Measurements from ENCODE around the gene MED6.

Gene MED6

GRCh38 chr14:70599345-70599744 lies 1.1 kb downstream of the MED6 start:
- no peak for DNase-seq (ENCODE audit: low read depth)

DNA sequence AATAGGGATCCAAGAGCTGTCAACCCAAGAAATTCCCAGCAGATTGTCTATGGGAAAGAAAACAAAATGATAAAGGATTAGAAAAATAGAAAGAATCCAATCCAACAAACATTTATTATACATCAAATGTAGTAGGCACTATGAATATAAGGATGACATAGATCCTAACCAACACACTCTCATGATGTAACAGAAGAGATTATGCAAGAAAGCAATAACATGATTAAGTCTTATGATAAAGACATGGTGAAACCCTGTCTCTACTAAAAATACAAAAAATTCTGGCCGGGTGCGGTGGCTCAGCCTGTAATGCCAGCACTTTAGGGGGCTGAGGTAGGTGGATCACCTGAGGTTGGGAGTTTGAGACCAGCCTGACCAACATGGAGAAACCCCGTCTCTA lies 2.7 kb downstream of the MED6 start:
- no peak for DNase-seq (ENCODE audit: low read depth)

DNA sequence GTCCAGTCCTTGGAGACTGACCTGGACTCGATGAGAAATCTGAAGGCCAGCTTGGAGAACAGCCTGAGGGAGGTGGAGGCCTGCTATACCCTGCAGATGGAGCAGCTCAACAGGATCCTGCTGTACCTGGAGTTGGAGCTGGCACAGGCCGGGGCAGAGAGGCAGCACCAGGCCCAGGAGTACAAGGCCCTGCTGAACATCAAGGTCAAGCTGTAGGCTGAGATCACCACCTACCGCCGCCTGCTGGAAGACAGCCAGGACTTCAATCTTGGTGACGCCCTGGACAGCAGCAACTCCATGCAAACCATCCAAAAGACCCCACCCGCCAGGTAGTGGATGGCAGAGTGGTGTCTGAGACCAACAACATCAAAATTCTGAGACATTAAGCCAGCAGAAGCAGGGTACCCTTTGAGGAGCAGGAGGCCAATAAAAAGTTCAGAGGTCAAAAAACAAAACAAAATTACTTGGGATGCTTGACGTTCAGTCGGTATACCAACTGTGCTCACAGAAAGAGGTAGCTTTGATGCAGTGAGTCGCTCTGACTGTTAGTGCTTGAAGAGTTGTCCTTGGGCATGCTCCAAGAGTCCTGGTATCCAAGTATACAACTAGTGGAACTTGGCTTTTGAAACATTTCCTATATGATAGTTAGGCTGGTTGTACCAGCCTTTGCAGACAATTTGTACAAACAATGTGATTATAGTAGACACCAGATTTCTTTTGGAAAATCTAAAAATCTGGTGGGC lies 4.8 kb downstream of the MED6 start:
- DNase-seq (ENCODE audit: low read depth), result no peak

DNA sequence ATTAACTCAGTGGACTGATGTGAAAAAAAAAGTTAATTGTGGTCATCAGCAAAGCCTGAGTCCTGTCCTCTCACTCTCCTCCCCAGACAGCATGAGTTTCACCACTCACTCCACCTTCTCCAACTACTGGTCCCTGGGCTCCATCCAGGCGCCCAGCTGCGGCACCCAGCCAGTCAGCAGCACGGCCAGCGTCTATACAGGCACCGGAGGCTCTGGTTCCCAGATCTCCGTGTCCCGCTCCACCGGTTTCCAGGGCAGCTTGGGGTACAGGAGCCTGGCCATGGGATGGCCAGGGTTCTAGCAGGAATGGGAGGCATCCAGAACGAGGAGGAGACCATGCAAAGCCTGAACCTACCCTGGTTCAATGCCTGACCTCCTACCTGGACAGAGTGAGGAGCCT lies 6.0 kb downstream of the MED6 start:
- no peak for DNase-seq (ENCODE audit: low read depth)

DNA sequence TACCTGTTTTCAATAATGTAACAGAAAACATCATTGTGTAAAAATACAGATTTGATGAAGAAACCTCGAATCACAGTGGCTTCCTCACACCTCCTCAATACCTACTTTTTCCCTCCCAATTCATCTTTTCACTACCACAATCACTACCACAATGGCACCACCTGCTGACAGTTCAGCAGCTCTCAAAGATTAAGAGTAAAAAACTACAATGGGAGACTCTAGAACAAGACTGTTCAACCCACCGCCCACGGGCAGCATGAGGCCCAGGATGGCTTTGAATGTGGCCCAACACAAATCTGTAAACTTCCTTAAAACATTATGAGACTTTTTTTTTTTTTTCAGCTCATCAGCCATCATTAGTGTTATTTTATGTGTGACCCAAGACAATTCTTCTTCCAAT lies 15.2 kb downstream of the MED6 start:
- no peak for DNase-seq (ENCODE audit: low read depth)

- DNase-seq (ENCODE audit: low read depth), result no peak
Measured at GRCh38 chr14:70576891-70577290, 23.6 kb downstream of the MED6 start.

- no peak for DNase-seq (ENCODE audit: low read depth)
Measured at GRCh38 chr14:70573050-70573449, 27.4 kb downstream of the MED6 start.

- DNase-seq (ENCODE audit: low read depth), result no peak
Measured at GRCh38 chr14:70571139-70571538, 29.3 kb downstream of the MED6 start.

DNA sequence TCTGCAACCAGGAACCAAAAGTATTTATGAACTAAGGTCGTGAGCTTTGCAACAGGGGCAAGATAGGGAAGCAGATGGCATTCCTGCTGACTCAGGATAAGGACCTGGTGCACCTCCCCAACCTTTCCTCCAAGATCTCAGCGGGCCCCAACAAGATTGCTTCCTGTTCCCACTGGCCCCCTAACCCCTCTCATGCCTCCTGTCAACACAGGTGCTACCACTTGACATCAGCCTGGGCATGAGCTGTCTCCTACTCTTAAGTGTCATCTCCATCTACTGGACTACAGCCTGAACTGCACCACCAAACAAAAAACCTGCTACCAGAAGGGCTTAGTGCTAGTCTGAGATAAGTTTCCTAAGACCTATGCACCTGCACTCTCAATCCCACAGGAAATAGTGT lies 32.7 kb downstream of the MED6 start:
- peak; percentile 8 for DNase-seq (ENCODE audit: low read depth)

DNA sequence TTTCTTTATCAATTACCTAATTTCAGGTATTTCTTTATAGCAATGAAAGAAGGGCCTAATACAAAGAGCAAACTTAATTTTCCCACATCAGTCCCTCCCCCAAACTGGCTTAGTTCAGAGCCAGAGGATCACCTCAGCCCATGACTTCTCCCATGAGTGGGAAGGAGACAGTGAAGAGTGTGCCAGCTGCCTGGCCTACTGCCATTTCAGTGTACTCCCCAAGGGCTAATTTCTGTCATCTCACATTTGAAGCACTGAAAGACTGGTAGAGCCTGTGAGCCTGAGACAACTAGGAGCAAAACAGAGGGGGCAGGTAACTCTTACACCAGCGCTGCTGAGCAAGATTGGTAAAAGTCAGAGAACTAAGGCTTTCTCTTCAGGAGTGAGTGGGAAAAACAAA lies 36.6 kb downstream of the MED6 start:
- no peak for DNase-seq (ENCODE audit: low read depth)

- DNase-seq (ENCODE audit: low read depth), result no peak
Measured at GRCh38 chr14:70563417-70563816, 37.0 kb downstream of the MED6 start.

DNA sequence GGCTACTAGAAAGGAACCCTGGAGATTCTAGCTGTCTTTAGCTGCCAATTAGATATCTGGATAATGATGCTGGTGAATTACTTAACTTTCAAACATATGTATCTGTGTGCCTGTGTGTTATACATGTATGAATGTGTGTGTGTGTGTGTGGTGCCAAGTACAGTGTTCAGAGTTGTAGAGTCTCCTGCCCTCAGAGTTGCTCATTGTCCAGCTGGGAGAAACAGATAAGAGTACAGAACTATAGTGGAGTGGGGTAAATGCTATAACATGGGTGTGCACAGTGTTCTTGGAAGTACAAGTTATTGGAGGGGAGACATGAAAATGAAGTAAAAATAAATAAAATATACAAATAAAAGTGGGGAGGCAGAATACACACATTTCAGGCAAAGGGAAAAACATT lies 42.1 kb downstream of the MED6 start:
- no peak for DNase-seq (ENCODE audit: low read depth)

- peak; percentile 12 for DNase-seq (ENCODE audit: low read depth)
Measured at GRCh38 chr14:70555890-70556289, 44.6 kb downstream of the MED6 start.

GRCh38 chr14:70538087-70538486 lies 62.4 kb downstream of the MED6 start:
- DNase-seq (ENCODE audit: low read depth), result no peak

GRCh38 chr14:70536830-70537229 lies 63.6 kb downstream of the MED6 start:
- no peak for DNase-seq (ENCODE audit: low read depth)

- DNase-seq (ENCODE audit: low read depth), result no peak
Measured at GRCh38 chr14:70534904-70535303, 65.6 kb downstream of the MED6 start, which contains the start of gene ADAM20. Gene ADAM20 (minus strand): TSS chr14:70535004. CDS start chr14:70524757, 10,247 bp downstream.
